B cell (primary cell): Measurements from ENCODE around the gene PAH. TPM values are rescaled to one million over a fixed set of nuclear protein-coding genes. Genes with fewer than 3 reads are reported as not detected.

Experiments used
- ATAC-seq: fragments of 200-7000 bp; cut with Tn5 transposase; one replicate; pipeline ENCODE4 v1.10.0; 2021; ENCODE audit warnings: low read depth, mild to moderate bottlenecking, moderate number of reproducible peaks, moderate library complexity
- CTCF ChIA-PET: fragments of 350-600 bp; sonication (Branson Sonifier 250); formaldehyde crosslinking; loops from one replicate; lab custom pipeline; 2021; ENCODE audit warnings: antibody characterized with exemption, inconsistent platforms; lab: Charles Lee
- POLR2A ChIA-PET: fragments of 350-600 bp; sonication (Branson Sonifier 250); formaldehyde crosslinking; loops from one replicate; lab custom pipeline; 2021; ENCODE audit warnings: antibody characterized with exemption; lab: Charles Lee
- DNase-seq: peaks from one replicate; pipeline ENCODE4 v3.0.0; 2013
- H2AFZ ChIP-seq: 2 replicates; pipeline ENCODE4 v1.6.1; 2012; ENCODE audit warnings: mild to moderate bottlenecking, low read depth, low read length; ENCODE audit not compliant: insufficient read depth, poor library complexity, severe bottlenecking
- H3K27ac ChIP-seq, 2 donors: 1 replicate in 1 of 2; 2 replicates in 1 of 2; pipeline ENCODE4 v1.5.1; 2012 to 2013; ENCODE audit warnings: low read length in 2 of 2, mild to moderate bottlenecking in 2 of 2, moderate library complexity in 1 of 2
- H3K27me3 ChIP-seq, 4 experiments: fragments of 200-600 bp in 1 of 4; sonication (generic) in 1 of 4; replicated peaks in 1 of 4; 1 replicate in 2 of 4; 2 replicates in 2 of 4; pipeline versions ENCODE4 v1.6.1 to v1.7.0; 2013 to 2016; ENCODE audit warnings: low read length in 3 of 4, mild to moderate bottlenecking in 2 of 4, mixed read lengths in 1 of 4, moderate library complexity in 1 of 4; ENCODE audit not compliant: insufficient read depth in 4 of 4, control insufficient read depth in 3 of 4; ENCODE audit errors: control extremely low read depth in 1 of 4
- H3K36me3 ChIP-seq, 2 experiments: replicated peaks in 1 of 2; 1 replicate in 1 of 2; 2 replicates in 1 of 2; pipeline versions ENCODE4 v1.6.1 to v1.7.1; 2013; ENCODE audit warnings: low read length in 1 of 2; ENCODE audit not compliant: insufficient read depth in 2 of 2, control insufficient read depth in 1 of 2; ENCODE audit errors: control extremely low read depth in 1 of 2, extremely low read depth in 1 of 2
- H3K4me1 ChIP-seq, 2 donors: fragments of 200-600 bp in 1 of 2; sonication (generic) in 1 of 2; 1 replicate in 1 of 2; 2 replicates in 1 of 2; pipeline versions ENCODE4 v1.5.1 to v1.6.1; 2013 to 2017; ENCODE audit warnings: low read length in 2 of 2; ENCODE audit not compliant: control insufficient read depth in 2 of 2, insufficient read depth in 2 of 2
- H3K4me2 ChIP-seq: replicated peaks from 2 replicates; pipeline ENCODE3; 2012; ENCODE audit warnings: mild to moderate bottlenecking, low read depth, low read length; ENCODE audit not compliant: poor library complexity, severe bottlenecking
- H3K4me3 ChIP-seq, 5 experiments: fragments of 200-600 bp in 1 of 5; sonication (generic) in 1 of 5; 1 replicate in 3 of 5; 2 replicates in 2 of 5; pipeline versions ENCODE4 v1.5.1 to v1.7.0; 2011 to 2016; ENCODE audit warnings: low read length in 4 of 5, mild to moderate bottlenecking in 4 of 5, low read depth in 2 of 5, control low read depth in 1 of 5, moderate library complexity in 1 of 5; ENCODE audit not compliant: insufficient read depth in 1 of 5; ENCODE audit errors: control extremely low read depth in 1 of 5, extremely low read depth in 1 of 5
- H3K79me2 ChIP-seq: fragments of 200-600 bp; sonication (generic); one replicate; pipeline ENCODE4 v1.6.0; 2016; ENCODE audit warnings: low read length; ENCODE audit not compliant: control insufficient read depth, insufficient read depth
- H3K9ac ChIP-seq: fragments of 200-600 bp; sonication (generic); 2 replicates; pipeline ENCODE4 v1.6.1; 2017; ENCODE audit warnings: mild to moderate bottlenecking, low read length, moderate library complexity
- H3K9me3 ChIP-seq, 3 donors: one replicate each; pipeline versions ENCODE4 v1.6.1 to v1.7.1; 2013; ENCODE audit warnings: low read length in 2 of 3; ENCODE audit not compliant: control insufficient read depth in 2 of 3, insufficient read depth in 1 of 3; ENCODE audit errors: control extremely low read depth in 1 of 3
- H4K20me1 ChIP-seq: 2 replicates; pipeline ENCODE4 v1.6.0; 2012; ENCODE audit warnings: mild to moderate bottlenecking, low read length; ENCODE audit not compliant: insufficient read depth, control insufficient read depth, poor library complexity, severe bottlenecking
- H3K27ac Mint-ChIP-seq: one replicate; pipeline ENCODE4 v1.8.0; 2021; ENCODE audit warnings: mixed read lengths
- H3K27me3 Mint-ChIP-seq: one replicate; pipeline ENCODE4 v1.8.0; 2021; ENCODE audit warnings: mixed read lengths
- H3K4me1 Mint-ChIP-seq: one replicate; pipeline ENCODE4 v1.8.0; 2021; ENCODE audit warnings: mixed read lengths
- H3K4me3 Mint-ChIP-seq: one replicate; pipeline ENCODE4 v1.8.0; 2021; ENCODE audit warnings: mixed read lengths
- H3K9me3 Mint-ChIP-seq: one replicate; pipeline ENCODE4 v1.8.0; 2022; ENCODE audit warnings: mixed read lengths; ENCODE audit not compliant: insufficient read depth
- CTCF ChIP-seq: fragments of 200-600 bp; IDR thresholded peaks from one replicate; pipeline ENCODE4 v1.8.0; 2022; ENCODE audit warnings: antibody characterized with exemption, mild to moderate bottlenecking
- EZH2 ChIP-seq: IDR thresholded peaks from 2 replicates; pipeline ENCODE4 v1.6.1; 2012; ENCODE audit warnings: borderline replicate concordance, low read depth, mild to moderate bottlenecking, moderate library complexity, low read length; ENCODE audit not compliant: insufficient read depth, poor library complexity, severe bottlenecking
- WGBS: methylation state at CpG from one replicate; pipeline ENCODE4 v1.1.5; 2013; ENCODE audit warnings: missing lambda C conversion rate; ENCODE audit not compliant: insufficient coverage; 5-methylcytosine and 5-hydroxymethylcytosine counted together
- intact Hi-C: fragments of 100-400 bp; cut with micrococcal nuclease; formaldehyde crosslinking; loops from one replicate; pipeline ENCODE4 v1.10.0; 2022
- polyA plus RNA-seq: library from polyadenylated mRNA; depleted of rRNA; stranded (reverse); fragments of >200 nt; gene quantifications from 2 replicates; pipeline ENCODE4 v1.2.3, GENCODE V29; 2012
- total RNA-seq, 2 donors: library from RNA; stranded (reverse); fragments of 120-200 nt in 1 of 2; gene quantifications; 1 replicate in 1 of 2; 2 replicates in 1 of 2; pipeline versions ENCODE4 v1.2.3 to v1.2.4, GENCODE V29; 2013 to 2022

Gene PAH
- total and polyA plus RNA-seq, 2 donors (not counting 1 experiment from before 2014, with no cell fraction given), result 0.25 TPM; not detected in 1

DNA sequence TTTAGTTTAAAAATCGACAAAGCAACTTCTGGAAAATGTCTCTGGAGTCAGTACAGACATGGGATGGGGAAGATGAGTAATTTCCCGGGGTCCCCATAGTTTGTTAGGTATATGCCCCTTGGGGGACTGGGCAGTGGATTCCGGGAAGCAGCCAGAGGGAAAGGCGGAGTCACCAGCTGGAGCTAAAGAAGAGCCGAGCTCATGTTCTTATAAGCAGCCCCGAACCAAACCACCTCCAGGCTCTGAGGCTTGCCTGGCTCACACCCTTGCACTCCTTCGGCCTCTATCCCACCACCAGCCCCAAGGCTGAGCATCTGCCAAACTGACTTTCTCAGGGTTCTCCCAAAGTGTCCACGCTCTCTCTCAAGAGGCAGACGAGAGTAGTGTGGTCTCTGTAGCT is 117.8 kb downstream of the PAH start:
- POLR2A ChIA-PET, result no interaction called here
- H3K27me3 Mint-ChIP-seq, result peaks cover 17% of the 10 kb centered on the region

GRCh38 chr12:102797528-102797927 is 119.5 kb downstream of the PAH start:
- Histone ChIP-seq H3K27me3 (peaks cover 0 to 7% (median 0%) of the 10 kb centered on the region in 4 experiments), H3K4me2 (no peak overlapping the region), H2AFZ (no peak overlapping the region), H4K20me1 (no peaks in the 10 kb centered on the region), H3K27ac (no peak overlapping the region), H3K36me3 (no peaks in the 10 kb centered on the region), H3K4me3 (no peak overlapping the region), H3K9ac (no peak overlapping the region), H3K9me3 (no peaks in the 10 kb centered on the region), H3K4me1 (no peaks in the 10 kb centered on the region), H3K79me2 (no peaks in the 10 kb centered on the region)
- Mint-ChIP-seq H3K4me1 (no peaks in the 10 kb centered on the region), H3K27me3 (peaks cover 17% of the 10 kb centered on the region), H3K9me3 (no peaks in the 10 kb centered on the region), H3K4me3 (no peak overlapping the region), H3K27ac (no peak overlapping the region)
- WGBS, result 100% methylated on average over 3 of the region's 5 CpGs
- ATAC-seq (no peak), DNase-seq (no peak)
- intact Hi-C loops, result no loop called here
- ChIA-PET POLR2A (no interaction called here), CTCF (no interaction called here)
- TF ChIP-seq CTCF, result no peak
- no peak for TF ChIP-seq EZH2

More for the DNA sequence above, 117.8 kb downstream of the PAH start:
- Mint-ChIP-seq H3K4me3 (no peak overlapping the region), H3K27ac (no peak overlapping the region), H3K9me3 (no peaks in the 10 kb centered on the region), H3K4me1 (no peaks in the 10 kb centered on the region)
- Histone ChIP-seq H3K27ac (no peak overlapping the region), H3K4me2 (no peak overlapping the region), H3K9me3 (no peaks in the 10 kb centered on the region), H3K4me1 (no peaks in the 10 kb centered on the region), H4K20me1 (no peaks in the 10 kb centered on the region), H3K79me2 (no peaks in the 10 kb centered on the region), H2AFZ (no peak overlapping the region), H3K9ac (no peak overlapping the region), H3K4me3 (no peak overlapping the region), H3K36me3 (no peaks in the 10 kb centered on the region), H3K27me3 (peaks cover 0 to 2% (median 0%) of the 10 kb centered on the region in 4 experiments)
- DNase-seq (no peak), ATAC-seq (no peak)
- intact Hi-C loops, result no loop called here
- CTCF ChIA-PET, result no interaction called here
- TF ChIP-seq CTCF (no peak), EZH2 (no peak)
- WGBS, result 66% methylated on average over 5 of the region's 9 CpGs
